NCI-H345 treated with DMSO at 0.1 percent for 48 hours (cell line): Measurements from ENCODE around the gene PDGFD.

ENCODE experiments used
- DNase-seq: peaks from one replicate; lab custom pipeline; 2025; ENCODE audit not compliant: unreplicated experiment; lab: John Stamatoyannopoulos, UW

PDGFD gene

GRCh38 chr11:104146421-104146820 is 17.5 kb downstream of the PDGFD start:
- peak; percentile 32 for DNase-seq

DNA sequence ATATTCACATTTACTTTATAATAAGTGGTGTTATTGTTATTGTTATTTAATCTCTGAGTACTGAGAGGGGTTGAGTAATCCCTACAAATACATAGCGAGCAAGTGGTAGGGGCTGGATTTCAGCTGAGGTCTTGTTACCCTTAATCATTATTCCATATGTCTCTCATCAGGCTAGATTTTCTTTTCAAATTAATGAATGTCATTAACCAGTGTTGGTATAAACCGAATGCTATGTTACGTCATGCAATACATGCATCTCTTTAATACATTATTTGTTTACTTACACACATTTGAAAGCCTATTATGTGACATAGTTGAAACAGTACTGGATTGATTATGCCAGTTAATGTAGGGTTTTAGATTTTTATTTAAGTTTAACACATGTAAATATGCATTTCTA is 18.9 kb downstream of the PDGFD start:
- DNase-seq = no peak

- DNase-seq = no peak
These were observed 21.2 kb downstream of the PDGFD start for GRCh38 chr11:104142698-104143097.

DNA sequence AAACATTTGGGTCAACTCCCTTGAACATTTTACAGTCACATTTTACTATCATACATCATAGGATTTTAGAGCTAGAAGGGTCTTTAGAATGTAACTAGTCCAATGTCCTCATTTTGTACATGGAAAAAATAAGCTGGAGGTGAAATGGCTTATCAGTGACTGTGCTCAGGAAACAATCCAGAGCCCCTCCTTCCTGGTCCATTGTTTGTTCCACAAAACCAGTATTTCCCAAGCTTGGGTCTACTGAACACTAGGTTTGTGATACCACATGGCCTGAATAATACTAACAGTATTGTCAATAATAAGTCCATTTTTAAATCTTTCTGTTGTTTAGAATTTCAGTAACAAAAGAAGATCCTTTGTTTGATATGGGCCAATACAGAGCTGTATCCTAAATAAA is 27.1 kb downstream of the PDGFD start:
- DNase-seq = no peak

DNA sequence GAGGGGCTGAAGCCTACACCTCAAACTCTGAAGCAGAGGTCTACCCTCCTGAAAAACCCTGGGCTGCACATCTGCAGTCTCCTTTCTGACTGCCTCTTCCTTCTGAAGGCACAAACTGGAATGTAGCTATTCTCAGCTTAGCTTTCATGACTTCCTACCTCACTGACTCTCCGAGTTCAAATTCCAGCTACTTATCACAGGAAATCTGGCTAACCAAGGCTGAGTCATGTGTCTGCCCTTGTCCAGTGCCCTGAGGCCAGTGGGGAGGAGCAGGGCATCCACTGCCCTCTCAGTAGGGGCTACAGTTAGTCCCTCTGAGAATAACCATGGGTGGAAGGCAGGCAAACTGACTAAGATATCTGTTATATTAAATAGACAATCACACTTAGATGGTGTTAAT is 29.2 kb downstream of the PDGFD start:
- no peak for DNase-seq

- no peak for DNase-seq
These were observed 33.8 kb downstream of the PDGFD start for GRCh38 chr11:104130161-104130560.

DNA sequence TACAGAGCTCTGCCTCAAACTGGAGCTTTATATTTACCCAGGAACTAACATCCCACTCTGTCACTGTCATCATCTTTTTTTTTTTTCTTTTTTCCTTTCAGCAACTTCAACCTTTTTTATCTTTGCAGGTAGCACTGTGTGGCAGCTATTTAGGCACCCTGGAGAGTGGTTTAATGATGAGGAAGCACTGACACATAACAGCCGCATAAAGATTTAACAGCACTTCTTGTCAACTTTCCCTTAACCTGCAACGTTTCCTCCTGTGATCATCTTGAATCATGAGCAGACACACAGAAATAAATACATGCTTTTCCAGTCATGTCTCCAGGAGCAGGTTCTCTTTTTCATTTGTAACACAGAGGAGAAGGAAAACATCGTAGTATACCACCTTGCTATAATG is 34.8 kb downstream of the PDGFD start:
- no peak for DNase-seq

DNA sequence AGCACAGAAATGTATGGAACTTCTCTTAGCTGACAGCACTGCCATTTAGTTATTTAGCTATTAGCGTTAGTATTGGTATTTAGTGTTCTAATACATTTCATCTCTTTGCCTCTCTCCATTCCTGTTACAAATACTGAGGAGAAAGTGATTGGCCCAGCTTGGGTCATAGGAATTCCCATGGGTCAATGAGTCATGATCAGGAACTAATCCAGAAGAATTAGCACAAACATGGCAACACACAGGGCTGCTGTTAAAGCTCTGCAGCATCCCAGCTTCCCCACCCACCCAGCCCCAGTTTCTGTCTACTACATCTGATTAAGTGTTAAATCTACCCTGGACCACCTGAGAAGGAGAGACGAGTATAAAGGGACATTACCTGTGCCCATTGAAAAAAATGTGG is 36.1 kb downstream of the PDGFD start:
- no peak for DNase-seq

GRCh38 chr11:104126464-104126863 is 37.5 kb downstream of the PDGFD start:
- no peak for DNase-seq

DNA sequence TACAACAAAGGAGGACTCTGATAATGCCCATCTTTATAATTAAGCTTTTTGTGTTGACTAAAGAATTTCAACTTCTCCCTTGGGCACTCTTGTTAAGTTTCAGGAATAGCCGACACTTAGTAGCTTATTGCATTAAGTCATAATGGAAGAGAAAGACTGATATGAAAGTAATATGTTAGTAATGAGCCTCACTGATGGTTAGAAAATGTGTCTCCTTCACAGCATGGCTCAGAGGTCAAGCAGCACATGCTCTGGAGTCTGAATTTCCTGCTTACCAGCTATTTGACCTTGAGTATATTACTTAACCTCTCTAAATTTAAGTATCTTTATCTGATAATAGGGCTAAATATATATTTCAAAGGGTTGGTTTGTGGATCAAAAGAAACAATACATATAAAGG is 39.0 kb downstream of the PDGFD start:
- DNase-seq = no peak

DNA sequence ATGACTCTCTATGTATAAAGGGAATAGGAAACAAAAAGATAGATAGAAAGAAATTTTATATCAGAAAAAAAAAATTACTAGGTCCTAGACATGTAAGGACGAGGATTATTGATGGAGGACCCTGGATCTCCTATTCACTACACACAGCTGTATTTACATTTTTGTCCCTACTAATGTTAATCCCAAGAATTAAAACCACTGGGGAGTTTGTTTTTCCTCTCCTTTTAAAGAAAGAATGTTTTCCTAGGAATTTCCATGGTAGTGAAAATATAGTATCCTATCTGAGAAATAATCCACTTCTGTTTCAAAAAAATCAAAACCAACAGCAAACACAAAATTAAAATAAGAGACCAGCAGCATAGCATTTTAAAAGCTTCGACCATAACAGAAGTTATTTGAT is 41.1 kb downstream of the PDGFD start:
- DNase-seq = no peak

GRCh38 chr11:104122011-104122635 is 41.8 kb downstream of the PDGFD start:
- DNase-seq = no peak

DNA sequence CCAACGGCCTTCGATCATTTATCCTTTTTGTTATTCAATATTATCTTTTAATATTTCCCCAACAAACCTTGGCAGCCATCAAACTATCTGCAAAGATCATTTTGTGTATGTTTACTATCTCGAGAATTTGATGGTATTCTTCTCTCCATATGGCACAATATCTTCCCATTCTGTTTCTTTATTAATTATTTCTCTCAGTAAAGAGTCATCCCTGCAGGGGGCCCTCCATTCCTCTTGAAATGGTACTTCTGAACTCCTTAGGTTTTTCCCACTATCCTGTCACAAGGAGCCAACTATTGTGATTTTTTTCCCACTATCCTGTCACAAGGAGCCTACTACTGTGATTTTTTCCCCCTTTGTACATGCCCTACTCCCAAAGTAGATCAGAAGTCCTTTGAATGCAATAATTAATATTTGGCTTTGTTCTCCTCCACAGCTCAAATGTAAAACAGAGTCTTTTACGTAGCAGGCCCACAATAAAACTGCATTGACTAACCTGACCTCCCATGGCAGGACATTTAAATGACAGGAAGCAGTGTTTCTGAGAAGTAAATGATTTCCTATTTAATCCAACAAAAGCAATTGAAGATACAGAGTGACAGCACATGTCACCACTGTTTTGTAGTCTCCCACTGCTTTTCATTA is 43.3 kb downstream of the PDGFD start:
- DNase-seq = no peak

DNA sequence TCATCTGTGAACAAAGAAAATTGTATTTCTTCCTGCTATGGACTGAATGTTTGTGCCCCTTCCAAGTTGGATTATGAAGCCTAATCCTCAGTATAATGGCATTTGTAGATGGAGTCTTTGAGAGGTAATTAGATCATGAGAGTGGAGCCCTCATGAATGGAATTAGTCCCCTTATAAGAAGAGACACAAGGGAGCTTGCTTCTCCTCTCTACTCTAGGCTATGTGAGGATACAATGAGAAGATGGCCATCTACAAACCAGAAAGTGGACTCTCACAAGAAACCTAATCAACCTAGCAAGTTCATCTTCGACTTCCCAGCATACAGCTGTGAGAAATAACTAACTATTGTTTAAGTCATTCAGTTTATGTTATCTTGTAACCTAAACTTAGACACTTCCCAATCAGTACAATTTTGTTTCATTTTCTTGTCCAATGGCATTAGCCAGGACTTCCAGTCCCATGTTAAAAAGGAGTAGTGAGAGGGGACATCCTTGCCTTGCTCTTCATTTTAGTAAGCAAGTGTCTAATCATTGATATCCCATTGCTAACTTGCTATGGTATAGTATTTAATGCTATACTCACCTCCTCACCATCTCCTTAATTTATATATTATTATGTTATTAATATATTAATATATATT is 45.7 kb downstream of the PDGFD start:
- DNase-seq = no peak

GRCh38 chr11:104113541-104113940 is 50.4 kb downstream of the PDGFD start:
- DNase-seq = no peak

GRCh38 chr11:104106136-104106754 is 57.7 kb downstream of the PDGFD start:
- DNase-seq = no peak

DNA sequence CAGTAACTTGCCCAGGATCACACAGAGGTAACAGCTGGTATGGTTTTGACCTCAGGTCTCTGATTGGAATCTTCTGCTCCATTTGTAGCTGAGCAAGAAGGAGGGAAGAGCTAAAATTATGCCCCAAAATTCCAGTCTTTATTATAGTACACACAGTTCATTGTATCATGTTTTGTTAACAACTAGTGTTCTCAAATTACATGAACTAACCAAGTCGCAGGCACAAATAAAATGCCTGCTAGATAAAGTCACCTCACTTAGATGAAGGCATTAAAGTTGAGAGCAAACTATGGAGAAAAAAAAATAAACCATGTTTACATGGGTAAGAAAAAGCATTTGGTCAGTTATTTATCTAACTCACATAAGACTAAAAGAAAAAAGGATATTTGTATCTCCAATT is 58.8 kb downstream of the PDGFD start:
- no peak for DNase-seq

DNA sequence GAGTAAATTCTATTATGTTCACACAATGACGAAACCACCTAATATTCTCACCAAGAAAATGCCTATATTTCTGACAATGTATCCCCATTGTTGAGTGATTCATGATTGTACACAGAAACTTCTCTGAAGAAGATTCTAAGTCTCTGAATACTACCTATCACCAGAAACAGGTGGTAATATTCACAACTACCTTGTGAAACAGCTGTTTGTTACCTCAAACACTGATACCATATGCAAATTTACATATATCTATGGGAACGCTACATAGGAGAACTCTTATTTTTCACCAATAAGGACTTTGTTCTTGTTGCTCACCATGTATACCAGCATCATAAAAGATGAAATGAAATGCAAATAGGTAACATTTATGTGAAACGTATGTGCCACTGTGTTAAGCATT is 59.3 kb downstream of the PDGFD start:
- no peak for DNase-seq

DNA sequence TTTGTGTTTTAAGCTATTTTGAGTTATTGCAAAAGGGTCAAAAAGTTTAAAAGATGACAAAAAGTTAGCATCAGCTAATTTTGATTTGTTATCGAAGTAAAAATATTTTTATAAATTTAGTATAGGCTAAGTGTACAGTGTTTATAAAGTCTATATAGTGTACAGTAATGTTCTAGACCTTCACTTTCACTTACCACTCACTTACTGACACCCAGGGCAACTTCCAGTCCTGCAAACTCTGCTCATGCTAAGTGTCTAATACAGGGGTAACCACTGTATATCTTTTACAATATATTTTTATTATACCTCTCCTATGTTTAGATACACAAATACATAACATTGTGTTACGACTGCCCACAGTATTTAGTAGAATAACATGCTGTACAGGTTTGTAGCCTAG is 59.7 kb downstream of the PDGFD start:
- no peak for DNase-seq

DNA sequence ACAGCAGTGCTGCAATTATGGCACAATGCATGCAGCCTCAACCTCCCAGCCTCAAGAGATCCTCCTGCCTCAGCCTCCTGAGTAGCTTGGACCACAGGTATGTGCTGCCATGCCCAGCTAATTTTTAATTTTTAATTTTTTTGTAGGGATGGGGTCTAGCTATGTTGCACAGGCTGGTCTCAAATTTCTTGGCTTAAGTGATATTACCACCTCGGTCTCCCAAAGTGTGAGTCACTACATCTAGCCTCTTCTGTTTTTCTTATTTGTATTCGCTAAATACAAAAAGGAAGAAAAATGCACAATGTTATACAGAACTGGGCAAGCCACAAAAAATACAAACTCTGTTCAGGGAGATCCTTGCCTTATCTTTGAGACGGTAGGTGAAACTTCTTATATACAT is 65.4 kb downstream of the PDGFD start:
- no peak for DNase-seq

GRCh38 chr11:104098132-104098531 is 65.8 kb downstream of the PDGFD start:
- no peak for DNase-seq

DNA sequence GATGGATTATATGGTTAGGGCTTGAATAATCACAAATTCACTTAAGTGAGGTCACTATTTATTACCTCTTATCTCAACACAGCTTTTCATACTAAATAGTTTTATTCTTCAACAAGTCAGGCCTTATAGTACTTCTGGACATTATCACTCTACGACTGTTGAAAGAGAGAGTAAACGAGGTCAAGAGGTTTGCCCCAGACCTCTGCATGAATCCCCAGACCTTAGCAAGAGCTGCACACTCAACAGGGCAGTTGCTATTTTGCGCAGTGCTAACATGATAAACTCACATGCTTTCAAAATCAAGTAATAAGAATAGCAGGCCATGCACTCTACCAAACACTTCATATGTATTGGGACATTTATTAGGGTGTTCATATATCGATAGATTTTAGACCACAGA is 67.0 kb downstream of the PDGFD start:
- DNase-seq = no peak
